Lung (tissue), 12 donors: ENCODE results near the gene SMPDL3A. TPM values are rescaled to one million over a fixed set of nuclear protein-coding genes. Genes with fewer than 3 reads are reported as not detected.

Experiments
- ATAC-seq: fragments of 200-7000 bp; cut with Tn5 transposase; one replicate; pipeline ENCODE4 v1.9.1; 2020; ENCODE audit warnings: moderate number of reproducible peaks; ENCODE audit not compliant: insufficient read depth, low FRiP score
- DNase-seq, 3 donors: peaks; one replicate each; pipeline ENCODE4 v3.0.0-alpha.2; 2013 to 2017
- H3K27ac ChIP-seq, 2 donors: one replicate each; pipeline ENCODE4 v1.5.1; 2013; ENCODE audit warnings: mild to moderate bottlenecking in 2 of 2, moderate library complexity in 2 of 2, control low read depth in 1 of 2, inconsistent platforms in 1 of 2, low read depth in 1 of 2, low read length in 1 of 2
- H3K27me3 ChIP-seq, 3 donors: one replicate each; pipeline ENCODE4 v1.5.1; 2013; ENCODE audit warnings: low read length in 2 of 3; ENCODE audit not compliant: control insufficient read depth in 3 of 3, insufficient read depth in 3 of 3
- H3K36me3 ChIP-seq, 4 donors: one replicate each; pipeline ENCODE4 v1.5.1; 2013; ENCODE audit warnings: low read length in 4 of 4, mild to moderate bottlenecking in 1 of 4, moderate library complexity in 1 of 4; ENCODE audit not compliant: control insufficient read depth in 4 of 4, insufficient read depth in 4 of 4
- H3K4me1 ChIP-seq, 5 donors: one replicate each; pipeline ENCODE4 v1.5.1; 2013; ENCODE audit warnings: low read length in 5 of 5, mild to moderate bottlenecking in 2 of 5, moderate library complexity in 1 of 5; ENCODE audit not compliant: control insufficient read depth in 5 of 5, insufficient read depth in 5 of 5
- H3K4me3 ChIP-seq: one replicate; pipeline ENCODE4 v1.5.1; 2013; ENCODE audit warnings: mild to moderate bottlenecking, control low read depth, moderate library complexity
- H3K9ac ChIP-seq, 2 donors: one replicate each; pipeline ENCODE4 v1.5.1; 2013; ENCODE audit warnings: low read length in 2 of 2, control low read depth in 1 of 2; ENCODE audit not compliant: insufficient read depth in 1 of 2
- H3K9me3 ChIP-seq, 4 donors: one replicate each; pipeline ENCODE4 v1.5.1; 2013; ENCODE audit warnings: low read length in 3 of 4, mild to moderate bottlenecking in 1 of 4, moderate library complexity in 1 of 4; ENCODE audit not compliant: control insufficient read depth in 4 of 4, insufficient read depth in 3 of 4
- CTCF ChIP-seq: IDR thresholded peaks from 2 replicates; pipeline ENCODE4 v1.5.1; 2012; ENCODE audit warnings: mild to moderate bottlenecking; ENCODE audit errors: control extremely low read depth, extremely low read depth
- WGBS, 2 donors: extraction: QIAGEN DNeasy Blood & Tissue Kit; methylation state at CpG; one replicate each; pipeline ENCODE4 v1.1.7; 2013; 5-methylcytosine and 5-hydroxymethylcytosine counted together
- polyA plus RNA-seq, 2 donors: library from polyadenylated mRNA; stranded (reverse); fragments of 200-250 nt; gene quantifications; one replicate each; pipeline ENCODE4 v1.2.1, GENCODE V29; 2013
- total RNA-seq, 2 donors: library from RNA; depleted of rRNA in 1 of 2; stranded (reverse); fragments of >200 nt in 1 of 2; gene quantifications; one replicate each; pipeline ENCODE4 v1.2.1, GENCODE V29; 2014 to 2021
- donor health status: control.
- donor health status: control.
- donor health status: Bipolar disorder and iron deficiency.
- donor health status: healthy.
- donor health status: DM: yes; HTN: yes; CAD: no.

SMPDL3A gene
- total and polyA plus RNA-seq, 4 donors: 14.0 to 55.2 (median 30.0) TPM

DNA sequence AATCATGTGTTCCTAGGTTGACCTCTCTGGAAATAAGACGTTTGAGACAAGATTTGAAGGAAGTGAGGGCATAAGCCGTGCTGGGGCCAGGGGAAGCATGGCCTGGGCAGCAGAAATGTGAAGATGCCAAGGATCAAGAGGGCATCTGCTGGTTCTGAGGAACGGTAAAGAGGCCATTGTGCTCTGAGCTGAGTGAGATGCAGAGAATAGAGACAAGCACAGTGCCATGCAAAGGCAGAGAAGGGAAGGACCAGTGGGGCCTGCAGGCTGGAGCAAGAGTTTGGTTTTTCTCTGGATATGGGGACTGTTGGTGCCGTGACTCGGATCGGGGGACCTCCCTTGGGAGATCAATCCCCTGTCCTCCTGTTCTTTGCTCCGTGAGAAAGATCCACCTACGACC lies 50.8 kb downstream of the SMPDL3A start:
- Histone ChIP-seq H3K36me3 (no peaks in the 10 kb centered on the region), H3K9me3 (no peaks in the 10 kb centered on the region), H3K4me3 (no peak overlapping the region), H3K4me1 (no peaks in the 10 kb centered on the region), H3K27me3 (no peaks in the 10 kb centered on the region), H3K9ac (no peak overlapping the region), H3K27ac (no peak overlapping the region)
- DNase-seq (no peak), ATAC-seq (no peak)
- no peak for TF ChIP-seq CTCF
- WGBS, 2 donors: 66 to 71% methylated on average over 6 to 8 of the region's 8 CpGs

GRCh38 chr6:122845464-122845863 lies 56.4 kb downstream of the SMPDL3A start:
- no peaks in the 10 kb centered on the region for H3K27me3 ChIP-seq
- no peaks in the 10 kb centered on the region for H3K4me1 ChIP-seq
- no peak overlapping the region for H3K27ac ChIP-seq
- no peak for ATAC-seq
- no peak overlapping the region for H3K4me3 ChIP-seq
- DNase-seq: no peak
- H3K9me3 ChIP-seq: no peaks in the 10 kb centered on the region
- no peaks in the 10 kb centered on the region for H3K36me3 ChIP-seq
- TF ChIP-seq CTCF: no peak
- 95 to 96% methylated on average over 9 of the region's 9 CpGs for WGBS, 2 donors
- no peak overlapping the region for H3K9ac ChIP-seq

- Histone ChIP-seq H3K4me3 (no peak overlapping the region), H3K9ac (no peak overlapping the region), H3K36me3 (no peaks in the 10 kb centered on the region), H3K27me3 (no peaks in the 10 kb centered on the region), H3K4me1 (no peaks in the 10 kb centered on the region), H3K9me3 (no peaks in the 10 kb centered on the region), H3K27ac (no peak overlapping the region)
- ATAC-seq: no peak
- no peak for DNase-seq
- 80 to 84% methylated on average over 3 of the region's 3 CpGs for WGBS, 2 donors
- TF ChIP-seq CTCF: no peak
Observed at GRCh38 chr6:122845916-122846612, 57.0 kb downstream of the SMPDL3A start.
